Chondrocyte (in vitro differentiated cells): ENCODE results near the gene DNMT3A. TPM values are rescaled to one million over a fixed set of nuclear protein-coding genes. Genes with fewer than 3 reads are reported as not detected.

Experiments
- DNase-seq: peaks from one replicate; pipeline ENCODE4 v3.0.0; 2021; ENCODE audit warnings: mixed read lengths, low spot score
- H3K27ac Mint-ChIP-seq: one replicate; pipeline ENCODE4 v1.8.0; 2021; ENCODE audit warnings: mild to moderate bottlenecking, moderate library complexity, mixed read lengths; ENCODE audit not compliant: unreplicated experiment
- H3K27me3 Mint-ChIP-seq: 2 replicates; pipeline ENCODE4 v1.8.0; 2021; ENCODE audit warnings: low read depth, mixed read lengths
- H3K36me3 Mint-ChIP-seq: 2 replicates; pipeline ENCODE4 v1.8.0; 2021; ENCODE audit warnings: low read depth, mixed read lengths
- H3K4me1 Mint-ChIP-seq: 2 replicates; pipeline ENCODE4 v1.8.0; 2021; ENCODE audit warnings: low read depth, mild to moderate bottlenecking, mixed read lengths
- H3K4me3 Mint-ChIP-seq: one replicate; pipeline ENCODE4 v1.8.0; 2021; ENCODE audit warnings: mild to moderate bottlenecking, moderate library complexity, mixed read lengths; ENCODE audit not compliant: unreplicated experiment
- H3K9me3 Mint-ChIP-seq: 2 replicates; pipeline ENCODE4 v1.8.0; 2021; ENCODE audit warnings: low read depth, mixed read lengths
- total RNA-seq: library from RNA; stranded (reverse); gene quantifications from 3 replicates; pipeline ENCODE4 v1.2.1, GENCODE V29; 2021
- TF ChIP-seq, protein P1 (sequence below): fragments of 200-600 bp; sonication (generic); IDR thresholded peaks from 2 replicates; pipeline ENCODE4 v1.5.0; 2021; ENCODE audit warnings: antibody characterized with exemption, mild to moderate bottlenecking, moderate library complexity

DNMT3A gene
- total RNA-seq, 1 donor from 2014 or later, result 43.9 TPM

DNA sequence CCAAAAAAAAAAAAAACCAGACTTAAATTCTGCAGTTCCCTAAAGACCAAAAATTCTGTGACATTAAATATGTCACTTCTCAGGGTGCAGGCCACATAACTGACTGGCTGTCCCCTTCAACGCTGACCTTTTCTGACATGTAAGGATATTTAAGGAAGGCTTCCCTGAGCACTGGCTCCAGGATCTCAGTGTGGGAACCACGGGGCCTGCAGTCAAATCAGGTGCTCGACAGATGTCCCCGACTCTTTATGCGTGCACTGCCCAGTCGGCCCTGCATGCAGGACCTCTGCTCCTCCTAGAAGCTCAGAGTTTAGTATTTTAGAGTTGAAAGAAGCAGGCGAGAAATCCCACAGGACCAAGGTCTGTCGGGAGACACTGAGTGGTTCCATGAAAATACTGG, 104.0 kb downstream of the DNMT3A start:
- DNase-seq, result no peak
- Mint-ChIP-seq H3K36me3 (peaks cover 56% of the 10 kb centered on the region), H3K27ac (no peak overlapping the region), H3K4me1 (no peaks in the 10 kb centered on the region), H3K27me3 (no peaks in the 10 kb centered on the region), H3K9me3 (no peaks in the 10 kb centered on the region), H3K4me3 (no peak overlapping the region)
- TF ChIP-seq, protein P1, sequence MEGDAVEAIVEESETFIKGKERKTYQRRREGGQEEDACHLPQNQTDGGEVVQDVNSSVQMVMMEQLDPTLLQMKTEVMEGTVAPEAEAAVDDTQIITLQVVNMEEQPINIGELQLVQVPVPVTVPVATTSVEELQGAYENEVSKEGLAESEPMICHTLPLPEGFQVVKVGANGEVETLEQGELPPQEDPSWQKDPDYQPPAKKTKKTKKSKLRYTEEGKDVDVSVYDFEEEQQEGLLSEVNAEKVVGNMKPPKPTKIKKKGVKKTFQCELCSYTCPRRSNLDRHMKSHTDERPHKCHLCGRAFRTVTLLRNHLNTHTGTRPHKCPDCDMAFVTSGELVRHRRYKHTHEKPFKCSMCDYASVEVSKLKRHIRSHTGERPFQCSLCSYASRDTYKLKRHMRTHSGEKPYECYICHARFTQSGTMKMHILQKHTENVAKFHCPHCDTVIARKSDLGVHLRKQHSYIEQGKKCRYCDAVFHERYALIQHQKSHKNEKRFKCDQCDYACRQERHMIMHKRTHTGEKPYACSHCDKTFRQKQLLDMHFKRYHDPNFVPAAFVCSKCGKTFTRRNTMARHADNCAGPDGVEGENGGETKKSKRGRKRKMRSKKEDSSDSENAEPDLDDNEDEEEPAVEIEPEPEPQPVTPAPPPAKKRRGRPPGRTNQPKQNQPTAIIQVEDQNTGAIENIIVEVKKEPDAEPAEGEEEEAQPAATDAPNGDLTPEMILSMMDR, result no peak

DNA sequence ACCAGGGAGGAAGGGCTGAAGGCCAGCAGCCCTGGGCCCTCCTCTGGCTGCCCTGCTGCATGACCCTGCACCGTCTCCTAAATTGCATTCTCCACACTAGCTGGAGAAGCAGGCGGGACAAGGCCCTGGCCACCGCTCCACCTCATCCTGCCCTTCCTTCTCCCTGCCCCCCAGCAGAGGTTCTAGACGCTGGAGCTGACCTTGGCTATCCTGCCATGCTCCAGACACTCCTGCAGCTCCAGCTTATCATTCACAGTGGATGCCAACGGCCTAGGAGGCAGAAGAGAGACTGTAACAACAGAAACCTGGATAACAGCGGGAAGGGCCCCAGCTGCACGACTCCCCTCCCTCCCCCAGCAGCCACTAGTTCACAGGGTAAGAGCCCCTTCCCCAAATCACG, 105.0 kb downstream of the DNMT3A start:
- no peaks in the 10 kb centered on the region for H3K9me3 Mint-ChIP-seq
- TF ChIP-seq, protein P1, result no peak
- H3K27ac Mint-ChIP-seq, result no peak overlapping the region
- peaks cover 52% of the 10 kb centered on the region for H3K36me3 Mint-ChIP-seq
- no peaks in the 10 kb centered on the region for H3K4me1 Mint-ChIP-seq
- H3K27me3 Mint-ChIP-seq, result no peaks in the 10 kb centered on the region
- no peak for DNase-seq
- no peak overlapping the region for H3K4me3 Mint-ChIP-seq

DNA sequence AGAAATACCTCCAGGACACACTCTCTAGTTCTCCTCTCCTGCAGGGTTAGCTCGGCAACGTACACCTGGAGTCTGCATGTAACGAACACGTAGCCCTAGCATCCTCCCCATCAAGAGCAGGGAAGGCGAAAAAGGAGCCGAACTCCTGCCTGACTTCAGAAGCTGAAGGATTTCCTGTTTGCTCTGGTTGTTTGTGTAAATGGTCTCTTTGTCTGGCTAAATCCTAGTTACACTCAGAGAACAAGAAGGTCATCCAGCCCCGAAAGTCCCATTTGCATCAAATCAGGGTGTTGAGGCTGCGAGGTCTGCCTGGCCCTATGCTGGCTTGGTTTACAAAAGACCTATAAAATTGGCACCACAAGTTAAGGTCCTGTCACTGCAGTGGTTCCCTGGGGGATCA, 107.0 kb downstream of the DNMT3A start:
- Mint-ChIP-seq H3K9me3 (no peaks in the 10 kb centered on the region), H3K27ac (no peak overlapping the region), H3K27me3 (no peaks in the 10 kb centered on the region), H3K36me3 (peaks cover 38% of the 10 kb centered on the region), H3K4me1 (peaks cover 3% of the 10 kb centered on the region), H3K4me3 (no peak overlapping the region)
- TF ChIP-seq, protein P1, result no peak
- DNase-seq, result no peak

DNA sequence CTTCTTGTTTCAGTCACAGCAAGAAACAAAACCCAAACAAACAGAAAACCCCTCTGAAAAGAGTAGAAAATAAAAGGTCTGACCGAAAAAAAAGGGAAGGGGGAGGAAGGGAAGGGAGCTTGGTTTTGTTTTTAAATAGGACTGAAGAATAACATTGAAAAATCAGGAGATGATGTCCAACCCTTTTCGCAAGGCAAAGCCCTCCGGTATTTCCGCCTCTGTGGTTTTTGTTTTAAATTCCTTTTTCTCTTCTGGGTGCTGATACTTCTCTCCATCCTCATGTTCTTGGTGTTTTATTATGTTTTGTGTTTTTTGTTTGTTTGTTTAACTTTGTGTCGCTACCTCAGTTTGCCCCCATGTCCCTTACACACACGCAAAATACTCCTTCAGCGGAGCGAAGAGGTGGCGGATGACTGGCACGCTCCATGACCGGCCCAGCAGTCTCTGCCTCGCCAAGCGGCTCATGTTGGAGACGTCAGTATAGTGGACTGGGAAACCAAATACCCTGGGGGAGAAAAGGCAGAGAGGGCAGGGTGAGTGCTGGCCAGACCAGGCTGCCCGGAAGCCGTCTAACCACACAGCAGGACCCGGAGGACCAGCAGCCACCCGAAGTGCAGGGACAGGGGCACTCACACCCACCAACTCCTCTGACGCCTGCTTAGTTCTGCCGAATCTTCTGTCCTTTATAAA, 107.7 kb downstream of the DNMT3A start:
- no peaks in the 10 kb centered on the region for H3K27me3 Mint-ChIP-seq
- peaks cover 35% of the 10 kb centered on the region for H3K36me3 Mint-ChIP-seq
- peaks cover 10% of the 10 kb centered on the region for H3K4me1 Mint-ChIP-seq
- no peak for DNase-seq
- TF ChIP-seq, protein P1, result no peak
- no peaks in the 10 kb centered on the region for H3K9me3 Mint-ChIP-seq
- no peak overlapping the region for H3K4me3 Mint-ChIP-seq
- no peak overlapping the region for H3K27ac Mint-ChIP-seq

DNA sequence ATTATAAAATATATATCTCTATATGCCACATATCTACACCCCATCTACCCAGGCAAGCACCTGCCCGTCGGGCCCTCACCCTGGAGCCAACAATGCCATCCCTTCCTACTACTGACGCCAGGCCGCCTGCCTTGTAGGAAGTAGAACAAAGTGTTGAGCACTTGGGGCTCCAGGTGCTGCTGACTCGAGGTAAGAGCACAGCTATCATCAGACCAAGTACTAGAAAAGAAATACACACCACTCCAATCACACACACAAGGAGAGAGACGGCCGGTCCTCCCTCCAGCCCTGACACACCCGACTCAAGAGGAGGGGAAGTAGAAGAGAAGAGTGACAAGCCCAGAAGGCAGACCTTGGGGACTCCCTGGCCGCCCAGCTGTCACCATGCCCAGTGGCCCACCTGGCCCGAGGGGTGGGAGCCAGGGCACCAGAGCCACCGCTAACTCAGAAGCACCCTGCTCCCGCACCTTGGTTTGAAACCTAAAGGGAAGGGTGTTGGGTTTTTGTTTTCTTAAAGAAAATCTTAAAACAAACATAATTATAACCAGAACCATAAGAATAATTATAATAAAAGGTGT, 109.4 kb downstream of the DNMT3A start:
- DNase-seq, result no peak
- Mint-ChIP-seq H3K9me3 (no peaks in the 10 kb centered on the region), H3K27me3 (no peaks in the 10 kb centered on the region), H3K4me3 (no peak overlapping the region), H3K27ac (no peak overlapping the region), H3K4me1 (peaks cover 16% of the 10 kb centered on the region), H3K36me3 (peaks cover 30% of the 10 kb centered on the region)
- TF ChIP-seq, protein P1, result no peak
